HepG2 (cell line): Measurements from ENCODE around the gene ABHD2. TPM values are rescaled to one million over a fixed set of nuclear protein-coding genes. Genes with fewer than 3 reads are reported as not detected.

Experiments
- ELF1 ChIP-seq: sonication (generic); formaldehyde crosslinking; IDR thresholded peaks from 2 replicates; pipeline ENCODE4 v1.4.0; 2020; ENCODE audit warnings: missing genetic modification reagents
- IRF2 ChIP-seq: IDR thresholded peaks from 2 replicates; pipeline ENCODE4 v1.6.1; 2018; ENCODE audit warnings: missing genetic modification reagents, missing compliant biosample characterization
- MATR3 ChIP-seq: sonication (generic); formaldehyde crosslinking; IDR thresholded peaks from 2 replicates; pipeline ENCODE4 v1.4.0; 2020; ENCODE audit warnings: missing genetic modification reagents
- MTF2 ChIP-seq: sonication (generic); formaldehyde crosslinking; IDR thresholded peaks from 2 replicates; pipeline ENCODE4 v1.5.0; 2020; ENCODE audit warnings: missing genetic modification reagents, borderline replicate concordance
- NCOA1 ChIP-seq: sonication (generic); formaldehyde crosslinking; IDR thresholded peaks from 2 replicates; pipeline ENCODE4 v1.9.0; 2021; ENCODE audit warnings: missing genetic modification reagents
- POLR2AphosphoS2 ChIP-seq: IDR thresholded peaks from 2 replicates; pipeline ENCODE4 v1.6.1; 2011; ENCODE audit warnings: low read depth, low read length, improper control_type of control experiment
- PTBP1 ChIP-seq: fragments of 200-400 bp; formaldehyde crosslinking; IDR thresholded peaks from 2 replicates; pipeline ENCODE4 v1.6.1; 2018; ENCODE audit warnings: low read length, low read depth; ENCODE audit not compliant: poor library complexity, severe bottlenecking
- RORA ChIP-seq: sonication (generic); formaldehyde crosslinking; IDR thresholded peaks from 2 replicates; pipeline ENCODE4 v1.5.0; 2020; ENCODE audit warnings: mild to moderate bottlenecking, missing genetic modification reagents, moderate library complexity
- SUZ12 ChIP-seq: fragments of 150-350 bp; IDR thresholded peaks from 2 replicates; pipeline ENCODE4 v1.6.1; 2014; ENCODE audit warnings: low read depth, low read length
- SYNCRIP ChIP-seq: fragments of 200-400 bp; formaldehyde crosslinking; IDR thresholded peaks from 2 replicates; pipeline ENCODE4 v1.6.1; 2018; ENCODE audit warnings: mild to moderate bottlenecking, low read depth, low read length; ENCODE audit not compliant: insufficient read depth
- ZBTB42 ChIP-seq: sonication (generic); formaldehyde crosslinking; IDR thresholded peaks from 2 replicates; pipeline ENCODE4 v1.5.0; 2020; ENCODE audit warnings: mild to moderate bottlenecking, missing genetic modification reagents
- ZNF431 ChIP-seq: sonication (generic); formaldehyde crosslinking; IDR thresholded peaks from 2 replicates; pipeline ENCODE4 v1.9.0; 2022; ENCODE audit warnings: missing genetic modification reagents, low read depth, mild to moderate bottlenecking, borderline replicate concordance
- ZNF446 ChIP-seq: sonication (generic); formaldehyde crosslinking; IDR thresholded peaks from 2 replicates; pipeline ENCODE4 v1.5.0; 2020; ENCODE audit warnings: mild to moderate bottlenecking, missing genetic modification reagents
- ZNF510 ChIP-seq: sonication (generic); formaldehyde crosslinking; IDR thresholded peaks from 2 replicates; pipeline ENCODE4 v1.4.0; 2020; ENCODE audit warnings: low read depth, mild to moderate bottlenecking, missing genetic modification reagents
- ZNF605 ChIP-seq: sonication (generic); formaldehyde crosslinking; IDR thresholded peaks from 2 replicates; pipeline ENCODE4 v1.8.0; 2022; ENCODE audit warnings: mild to moderate bottlenecking, missing genetic modification reagents
- ZNF619 ChIP-seq: sonication (generic); formaldehyde crosslinking; IDR thresholded peaks from 2 replicates; pipeline ENCODE4 v1.4.0; 2020; ENCODE audit warnings: mild to moderate bottlenecking, missing genetic modification reagents
- ZNF850 ChIP-seq: sonication (generic); formaldehyde crosslinking; conservative IDR thresholded peaks from 2 replicates; pipeline ENCODE4 v1.9.0; 2021; ENCODE audit warnings: mild to moderate bottlenecking, missing genetic modification reagents
- ZSCAN29 ChIP-seq: sonication (generic); formaldehyde crosslinking; conservative IDR thresholded peaks from 2 replicates; pipeline ENCODE4 v1.4.0; 2020; ENCODE audit warnings: mild to moderate bottlenecking, missing genetic modification reagents
- polyA plus RNA-seq, 8 experiments: library from polyadenylated mRNA; depleted of rRNA in 3 of 8; stranded (reverse) in 7 of 8; unstranded in 1 of 8; fragments of >200 nt; fragmentation: Illumina TruSeq in 4 of 8; extraction: Trizol in 4 of 8; gene quantifications; 2 replicates each; pipeline versions ENCODE4 v1.2.1 to v1.2.3, GENCODE V29; 2011 to 2016; ENCODE audit warnings: low read depth in 4 of 8, missing spikeins in 1 of 8, mixed read lengths in 1 of 8; ENCODE audit not compliant: insufficient read depth in 1 of 8
- total RNA-seq, 5 experiments: library from RNA; depleted of rRNA; stranded (reverse); fragments of >200 nt; fragmentation: Illumina TruSeq; extraction: Trizol; gene quantifications; 2 replicates each; pipeline ENCODE4 v1.2.3, GENCODE V29; 2016; ENCODE audit warnings: low read depth in 1 of 5
- TF ChIP-seq, protein P1 (sequence below): sonication (generic); formaldehyde crosslinking; conservative IDR thresholded peaks from 2 replicates; pipeline ENCODE4 v1.4.0; 2020; ENCODE audit warnings: missing genetic modification reagents
- TF ChIP-seq, protein P2 (sequence below): sonication (generic); formaldehyde crosslinking; IDR thresholded peaks from 2 replicates; pipeline ENCODE4 v1.4.0; 2020; ENCODE audit warnings: mild to moderate bottlenecking, missing genetic modification reagents
- TF ChIP-seq, protein P3 (sequence below): sonication (generic); formaldehyde crosslinking; IDR thresholded peaks from 2 replicates; pipeline ENCODE4 v1.5.0; 2020; ENCODE audit warnings: mild to moderate bottlenecking, missing genetic modification reagents
- TF ChIP-seq, protein P4 (sequence below): sonication (generic); formaldehyde crosslinking; IDR thresholded peaks from 2 replicates; pipeline ENCODE4 v1.5.0; 2020; ENCODE audit warnings: missing genetic modification reagents
- TF ChIP-seq, protein P5 (sequence below): sonication (generic); formaldehyde crosslinking; IDR thresholded peaks from 2 replicates; pipeline ENCODE4 v1.4.0; 2020; ENCODE audit warnings: missing genetic modification reagents, borderline replicate concordance

The ABHD2 gene
- total and polyA plus RNA-seq, 2 of the 13 experiments (the other 11 are each of a cell fraction or from before 2014, with no cell fraction given) = 14.8 to 22.4 TPM

DNA sequence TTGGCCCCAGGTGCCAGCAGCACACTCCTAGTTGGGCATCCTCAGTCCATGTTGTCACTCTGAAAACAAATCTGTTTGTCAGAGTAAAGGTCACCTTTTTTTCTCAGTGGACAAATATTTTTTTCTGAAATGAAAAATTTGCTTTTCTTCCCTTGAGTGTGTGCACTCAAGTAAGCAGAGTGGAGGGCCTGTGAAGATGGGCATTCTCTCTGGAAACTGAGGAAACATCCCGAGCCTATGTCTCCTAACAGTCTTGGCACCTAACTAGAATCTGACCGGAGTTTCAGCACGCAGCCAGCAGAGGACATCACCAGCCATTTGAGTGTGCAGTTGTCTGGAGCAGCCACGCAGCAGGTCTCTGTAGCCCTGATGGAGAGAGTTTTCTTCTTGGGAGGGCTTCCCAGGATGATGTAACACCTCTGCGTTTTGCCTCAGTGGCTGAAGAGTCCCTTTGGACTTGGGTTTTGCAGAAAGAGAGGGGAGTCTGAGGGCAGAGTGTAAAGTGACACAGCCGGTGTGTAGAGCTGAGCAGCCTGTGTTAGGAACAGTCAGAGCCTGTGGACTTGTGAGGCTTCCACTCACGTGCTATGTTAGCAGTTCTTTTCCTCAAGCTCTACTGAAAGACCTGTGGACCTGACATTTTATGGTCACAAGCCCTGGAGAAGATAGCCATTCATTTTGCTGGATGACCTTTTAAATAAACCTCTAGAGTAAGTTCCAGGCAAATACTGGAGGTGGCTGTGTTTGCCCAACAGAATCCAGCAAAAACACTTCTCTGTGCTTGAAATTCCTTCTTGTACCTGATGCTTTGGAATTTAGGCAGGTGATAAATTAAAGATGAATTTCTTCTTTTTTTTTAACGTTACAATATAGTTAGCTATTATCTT lies 51.6 kb downstream of the ABHD2 start (continued):
- TF ChIP-seq MTF2 (CRISPR knock-in tag) = no peak
- no peak for TF ChIP-seq POLR2AphosphoS2
- TF ChIP-seq ZNF431 = no peak
- TF ChIP-seq, protein P1, sequence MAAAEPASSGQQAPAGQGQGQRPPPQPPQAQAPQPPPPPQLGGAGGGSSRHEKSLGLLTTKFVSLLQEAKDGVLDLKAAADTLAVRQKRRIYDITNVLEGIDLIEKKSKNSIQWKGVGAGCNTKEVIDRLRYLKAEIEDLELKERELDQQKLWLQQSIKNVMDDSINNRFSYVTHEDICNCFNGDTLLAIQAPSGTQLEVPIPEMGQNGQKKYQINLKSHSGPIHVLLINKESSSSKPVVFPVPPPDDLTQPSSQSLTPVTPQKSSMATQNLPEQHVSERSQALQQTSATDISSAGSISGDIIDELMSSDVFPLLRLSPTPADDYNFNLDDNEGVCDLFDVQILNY (CRISPR knock-in tag) = no peak
- no peak for TF ChIP-seq PTBP1
- TF ChIP-seq ZNF510 (CRISPR knock-in tag) = no peak
- TF ChIP-seq RORA (CRISPR knock-in tag) = no peak
- TF ChIP-seq NCOA1 (CRISPR knock-in tag) = no peak
- no peak for TF ChIP-seq ELF1 (CRISPR knock-in tag)
- TF ChIP-seq, protein P2, sequence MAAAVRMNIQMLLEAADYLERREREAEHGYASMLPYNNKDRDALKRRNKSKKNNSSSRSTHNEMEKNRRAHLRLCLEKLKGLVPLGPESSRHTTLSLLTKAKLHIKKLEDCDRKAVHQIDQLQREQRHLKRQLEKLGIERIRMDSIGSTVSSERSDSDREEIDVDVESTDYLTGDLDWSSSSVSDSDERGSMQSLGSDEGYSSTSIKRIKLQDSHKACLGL (CRISPR knock-in tag) = no peak
- TF ChIP-seq MATR3 (CRISPR knock-in tag) = no peak
- TF ChIP-seq IRF2 (CRISPR knock-in tag) = no peak
- TF ChIP-seq ZNF605 (CRISPR knock-in tag) = peak; percentile 28; the same call in 1 of the 2 replicates
- no peak for TF ChIP-seq SYNCRIP
- TF ChIP-seq ZNF619 = no peak
- TF ChIP-seq, protein P3, sequence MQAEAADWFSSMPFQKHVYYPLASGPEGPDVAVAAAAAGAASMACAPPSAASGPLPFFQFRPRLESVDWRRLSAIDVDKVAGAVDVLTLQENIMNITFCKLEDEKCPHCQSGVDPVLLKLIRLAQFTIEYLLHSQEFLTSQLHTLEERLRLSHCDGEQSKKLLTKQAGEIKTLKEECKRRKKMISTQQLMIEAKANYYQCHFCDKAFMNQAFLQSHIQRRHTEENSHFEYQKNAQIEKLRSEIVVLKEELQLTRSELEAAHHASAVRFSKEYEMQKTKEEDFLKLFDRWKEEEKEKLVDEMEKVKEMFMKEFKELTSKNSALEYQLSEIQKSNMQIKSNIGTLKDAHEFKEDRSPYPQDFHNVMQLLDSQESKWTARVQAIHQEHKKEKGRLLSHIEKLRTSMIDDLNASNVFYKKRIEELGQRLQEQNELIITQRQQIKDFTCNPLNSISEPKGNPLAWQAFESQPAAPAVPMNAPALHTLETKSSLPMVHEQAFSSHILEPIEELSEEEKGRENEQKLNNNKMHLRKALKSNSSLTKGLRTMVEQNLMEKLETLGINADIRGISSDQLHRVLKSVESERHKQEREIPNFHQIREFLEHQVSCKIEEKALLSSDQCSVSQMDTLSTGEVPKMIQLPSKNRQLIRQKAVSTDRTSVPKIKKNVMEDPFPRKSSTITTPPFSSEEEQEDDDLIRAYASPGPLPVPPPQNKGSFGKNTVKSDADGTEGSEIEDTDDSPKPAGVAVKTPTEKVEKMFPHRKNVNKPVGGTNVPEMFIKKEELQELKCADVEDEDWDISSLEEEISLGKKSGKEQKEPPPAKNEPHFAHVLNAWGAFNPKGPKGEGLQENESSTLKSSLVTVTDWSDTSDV = no peak
- TF ChIP-seq ZBTB42 = 0 out of 2 replicates have a peak, but pooled peaks have one; percentile 23
- no peak for TF ChIP-seq ZNF850
- TF ChIP-seq SUZ12 = no peak
- TF ChIP-seq, protein P4, sequence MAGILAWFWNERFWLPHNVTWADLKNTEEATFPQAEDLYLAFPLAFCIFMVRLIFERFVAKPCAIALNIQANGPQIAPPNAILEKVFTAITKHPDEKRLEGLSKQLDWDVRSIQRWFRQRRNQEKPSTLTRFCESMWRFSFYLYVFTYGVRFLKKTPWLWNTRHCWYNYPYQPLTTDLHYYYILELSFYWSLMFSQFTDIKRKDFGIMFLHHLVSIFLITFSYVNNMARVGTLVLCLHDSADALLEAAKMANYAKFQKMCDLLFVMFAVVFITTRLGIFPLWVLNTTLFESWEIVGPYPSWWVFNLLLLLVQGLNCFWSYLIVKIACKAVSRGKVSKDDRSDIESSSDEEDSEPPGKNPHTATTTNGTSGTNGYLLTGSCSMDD (CRISPR knock-in tag) = no peak
- TF ChIP-seq ZNF446 (CRISPR knock-in tag) = no peak
- TF ChIP-seq ZSCAN29 (CRISPR knock-in tag) = no peak
- TF ChIP-seq, protein P5, sequence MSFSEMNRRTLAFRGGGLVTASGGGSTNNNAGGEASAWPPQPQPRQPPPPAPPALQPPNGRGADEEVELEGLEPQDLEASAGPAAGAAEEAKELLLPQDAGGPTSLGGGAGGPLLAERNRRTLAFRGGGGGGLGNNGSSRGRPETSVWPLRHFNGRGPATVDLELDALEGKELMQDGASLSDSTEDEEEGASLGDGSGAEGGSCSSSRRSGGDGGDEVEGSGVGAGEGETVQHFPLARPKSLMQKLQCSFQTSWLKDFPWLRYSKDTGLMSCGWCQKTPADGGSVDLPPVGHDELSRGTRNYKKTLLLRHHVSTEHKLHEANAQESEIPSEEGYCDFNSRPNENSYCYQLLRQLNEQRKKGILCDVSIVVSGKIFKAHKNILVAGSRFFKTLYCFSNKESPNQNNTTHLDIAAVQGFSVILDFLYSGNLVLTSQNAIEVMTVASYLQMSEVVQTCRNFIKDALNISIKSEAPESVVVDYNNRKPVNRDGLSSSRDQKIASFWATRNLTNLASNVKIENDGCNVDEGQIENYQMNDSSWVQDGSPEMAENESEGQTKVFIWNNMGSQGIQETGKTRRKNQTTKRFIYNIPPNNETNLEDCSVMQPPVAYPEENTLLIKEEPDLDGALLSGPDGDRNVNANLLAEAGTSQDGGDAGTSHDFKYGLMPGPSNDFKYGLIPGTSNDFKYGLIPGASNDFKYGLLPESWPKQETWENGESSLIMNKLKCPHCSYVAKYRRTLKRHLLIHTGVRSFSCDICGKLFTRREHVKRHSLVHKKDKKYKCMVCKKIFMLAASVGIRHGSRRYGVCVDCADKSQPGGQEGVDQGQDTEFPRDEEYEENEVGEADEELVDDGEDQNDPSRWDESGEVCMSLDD (CRISPR knock-in tag) = no peak
